Suprapubic skin (tissue), 3 donors: ENCODE results near the gene GIMAP6.

Source experiments
- CTCF ChIP-seq, 2 donors: fragments of 200-600 bp in 1 of 2; fragments of 450-650 bp in 1 of 2; sonication (generic) in 1 of 2; IDR thresholded peaks; one replicate each; pipeline ENCODE4 v1.5.1; 2016 to 2019; ENCODE audit warnings: antibody characterized with exemption in 2 of 2, mild to moderate bottlenecking in 1 of 2, moderate library complexity in 1 of 2
- EP300 ChIP-seq: sonication (generic); formaldehyde crosslinking; IDR thresholded peaks from one replicate; pipeline ENCODE4 v1.6.1; 2017; ENCODE audit warnings: antibody characterized with exemption

GRCh38 chr7:150666412-150666811 lies 34.2 kb upstream of the GIMAP6 start:
- no peak for TF ChIP-seq CTCF (IDR thresholded peaks at IDR 0.05)
- no peak for TF ChIP-seq EP300
